Panc1 (cell line): ENCODE results near the gene TNIK. TPM values are rescaled to one million over a fixed set of nuclear protein-coding genes. Genes with fewer than 3 reads are reported as not detected.
"Not testable (repeated sequence)": the region's sequence is repeated elsewhere in the genome, so short reads cannot be mapped to it uniquely, and the experiment has no call there.

Source experiments
- ATAC-seq: fragments of 200-7000 bp; cut with Tn5 transposase; 2 replicates; pipeline ENCODE4 v1.9.1; 2020; ENCODE audit warnings: mild to moderate bottlenecking, moderate library complexity
- BruUV-seq: library from RNA; stranded (reverse); fragments of 400-500 nt; replicated peaks from 2 replicates; lab custom pipeline; 2021; lab: Mats Ljungman, UMichigan
- CTCF ChIA-PET: fragments of 300-600 bp; sonication (Branson Sonifier 250); formaldehyde crosslinking; loops from one replicate; lab custom pipeline; 2022; ENCODE audit warnings: antibody characterized with exemption; lab: Charles Lee
- POLR2A ChIA-PET: fragments of 300-600 bp; sonication (Branson Sonifier 250); formaldehyde crosslinking; loops from one replicate; lab custom pipeline; 2022; ENCODE audit warnings: antibody characterized with exemption; lab: Charles Lee
- DNase-seq: peaks from one replicate; pipeline ENCODE4 v3.0.0-alpha.2; 2010; ENCODE audit warnings: low read depth, low spot score
- H3K27ac ChIP-seq: 2 replicates; pipeline ENCODE4 v1.5.1; 2011; ENCODE audit warnings: mild to moderate bottlenecking, low read length, inconsistent platforms
- H3K27me3 ChIP-seq: fragments of 200-500 bp; sonication (Bioruptor generic); 2 replicates; pipeline ENCODE4 v1.6.0; 2014; ENCODE audit warnings: low read length, inconsistent platforms; ENCODE audit not compliant: control insufficient read depth, insufficient read depth
- H3K36me3 ChIP-seq: fragments of 200-500 bp; sonication (Bioruptor generic); 2 replicates; pipeline ENCODE4 v1.5.1; 2014; ENCODE audit warnings: inconsistent platforms, mild to moderate bottlenecking, low read length, moderate library complexity; ENCODE audit not compliant: control insufficient read depth, insufficient read depth
- H3K4me1 ChIP-seq: 2 replicates; pipeline ENCODE4 v1.5.1; 2011; ENCODE audit warnings: inconsistent platforms, mild to moderate bottlenecking, low read length, moderate library complexity; ENCODE audit not compliant: control insufficient read depth, insufficient read depth
- H3K4me3 ChIP-seq, 2 experiments: 2 replicates each; pipeline ENCODE4 v1.5.1; 2011 to 2012; ENCODE audit warnings: low read depth in 2 of 2, low read length in 2 of 2, mild to moderate bottlenecking in 2 of 2, inconsistent platforms in 1 of 2, moderate library complexity in 1 of 2
- H3K9me3 ChIP-seq: fragments of 200-500 bp; sonication (Bioruptor generic); 2 replicates; pipeline ENCODE4 v1.5.1; 2014; ENCODE audit warnings: low read depth, mild to moderate bottlenecking, inconsistent platforms, low read length, moderate library complexity; ENCODE audit not compliant: control insufficient read depth, insufficient read depth
- POLR2AphosphoS5 ChIP-seq: IDR thresholded peaks from 2 replicates; pipeline ENCODE4 v1.6.1; 2012; ENCODE audit warnings: mild to moderate bottlenecking, low read depth, low read length, moderate library complexity
- SIN3A ChIP-seq: IDR thresholded peaks from 2 replicates; pipeline ENCODE4 v1.6.1; 2012; ENCODE audit warnings: low read depth, mild to moderate bottlenecking, low read length, moderate library complexity, borderline replicate concordance; ENCODE audit not compliant: insufficient read depth
- TCF7L2 ChIP-seq: IDR thresholded peaks from 2 replicates; pipeline ENCODE4 v1.6.1; 2011; ENCODE audit warnings: mild to moderate bottlenecking, low read depth, low read length, inconsistent platforms
- in situ Hi-C: cut with HindIII; loops from 2 replicates; pipeline ENCODE4 v1.10.0; 2016; ENCODE audit warnings: low sequenced_read_pairs, low pct_unique_long_range_greater_than_20kb
- intact Hi-C: fragments of 100-400 bp; cut with micrococcal nuclease; formaldehyde crosslinking; loops from one replicate; pipeline ENCODE4 v1.10.0; 2022; ENCODE audit not compliant: unreplicated experiment
- total RNA-seq: library from RNA; stranded (reverse); gene quantifications from one replicate; pipeline ENCODE4 v1.2.1, GENCODE V29; 2021; ENCODE audit not compliant: unreplicated experiment
- TF ChIP-seq, protein P1 (sequence below), 2 experiments: IDR thresholded peaks; 2 replicates each; pipeline ENCODE4 v1.6.1; 2011 to 2012; ENCODE audit warnings: low read depth in 2 of 2, control low read depth in 1 of 2, low read length in 1 of 2, mild to moderate bottlenecking in 1 of 2, moderate library complexity in 1 of 2; ENCODE audit not compliant: insufficient read depth in 1 of 2
- TF ChIP-seq, protein P2 (sequence below): fragments of 450-650 bp; IDR thresholded peaks from 2 replicates; pipeline ENCODE4 v1.5.1; 2017; ENCODE audit warnings: mild to moderate bottlenecking

TNIK gene
- total RNA-seq, 1 experiment from 2014 or later: 1.9 TPM

DNA sequence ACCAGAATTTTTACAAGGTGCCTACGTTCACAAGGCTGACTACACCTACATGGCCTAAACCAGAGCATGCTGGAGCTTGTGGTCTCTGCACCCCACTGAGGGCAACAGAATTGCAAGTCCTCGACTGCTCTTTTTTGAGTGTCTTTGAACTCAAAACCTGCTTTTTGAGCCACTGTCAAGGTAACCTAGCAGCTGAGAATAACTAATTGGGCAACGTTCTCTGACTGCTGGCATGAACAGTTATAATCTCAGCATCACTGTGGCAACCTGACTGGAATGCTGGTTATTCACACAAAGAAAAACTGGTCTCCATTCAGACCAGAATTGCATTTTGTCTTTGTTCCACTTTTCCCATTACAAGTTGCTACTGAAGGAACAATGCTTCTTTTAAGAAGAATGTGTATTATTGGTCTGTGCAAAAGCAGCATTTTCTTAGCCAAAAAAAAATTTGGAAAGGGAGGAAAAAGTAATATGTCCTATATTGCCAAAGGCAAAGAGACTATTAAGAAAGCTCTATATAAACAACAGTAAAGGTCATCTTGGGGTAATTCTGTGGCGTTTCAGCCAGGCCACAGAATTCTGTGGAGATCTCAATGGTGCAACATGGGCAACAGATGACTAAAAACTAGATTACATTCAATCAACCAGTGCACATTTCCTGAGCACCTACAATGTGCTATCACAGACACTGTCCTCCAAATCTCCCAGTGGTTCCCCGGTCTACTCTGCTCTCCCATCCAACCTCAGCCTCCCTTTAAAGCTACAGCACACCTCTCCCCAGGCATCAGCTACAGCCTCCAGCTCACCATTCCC is 76.8 kb downstream of the TNIK start:
- Histone ChIP-seq H3K27me3 (no peaks in the 10 kb centered on the region), H3K4me1 (no peaks in the 10 kb centered on the region), H3K36me3 (no peaks in the 10 kb centered on the region), H3K9me3 (no peaks in the 10 kb centered on the region), H3K4me3 (no peak overlapping the region), H3K27ac (no peak overlapping the region)
- BruUV-seq: no TSS peak
- intact Hi-C loops: no loop called here
- in situ Hi-C loops: no loop called here
- POLR2A ChIA-PET: no interaction called here
- DNase-seq: no peak
- no peak for ATAC-seq
- TF ChIP-seq, protein P1, sequence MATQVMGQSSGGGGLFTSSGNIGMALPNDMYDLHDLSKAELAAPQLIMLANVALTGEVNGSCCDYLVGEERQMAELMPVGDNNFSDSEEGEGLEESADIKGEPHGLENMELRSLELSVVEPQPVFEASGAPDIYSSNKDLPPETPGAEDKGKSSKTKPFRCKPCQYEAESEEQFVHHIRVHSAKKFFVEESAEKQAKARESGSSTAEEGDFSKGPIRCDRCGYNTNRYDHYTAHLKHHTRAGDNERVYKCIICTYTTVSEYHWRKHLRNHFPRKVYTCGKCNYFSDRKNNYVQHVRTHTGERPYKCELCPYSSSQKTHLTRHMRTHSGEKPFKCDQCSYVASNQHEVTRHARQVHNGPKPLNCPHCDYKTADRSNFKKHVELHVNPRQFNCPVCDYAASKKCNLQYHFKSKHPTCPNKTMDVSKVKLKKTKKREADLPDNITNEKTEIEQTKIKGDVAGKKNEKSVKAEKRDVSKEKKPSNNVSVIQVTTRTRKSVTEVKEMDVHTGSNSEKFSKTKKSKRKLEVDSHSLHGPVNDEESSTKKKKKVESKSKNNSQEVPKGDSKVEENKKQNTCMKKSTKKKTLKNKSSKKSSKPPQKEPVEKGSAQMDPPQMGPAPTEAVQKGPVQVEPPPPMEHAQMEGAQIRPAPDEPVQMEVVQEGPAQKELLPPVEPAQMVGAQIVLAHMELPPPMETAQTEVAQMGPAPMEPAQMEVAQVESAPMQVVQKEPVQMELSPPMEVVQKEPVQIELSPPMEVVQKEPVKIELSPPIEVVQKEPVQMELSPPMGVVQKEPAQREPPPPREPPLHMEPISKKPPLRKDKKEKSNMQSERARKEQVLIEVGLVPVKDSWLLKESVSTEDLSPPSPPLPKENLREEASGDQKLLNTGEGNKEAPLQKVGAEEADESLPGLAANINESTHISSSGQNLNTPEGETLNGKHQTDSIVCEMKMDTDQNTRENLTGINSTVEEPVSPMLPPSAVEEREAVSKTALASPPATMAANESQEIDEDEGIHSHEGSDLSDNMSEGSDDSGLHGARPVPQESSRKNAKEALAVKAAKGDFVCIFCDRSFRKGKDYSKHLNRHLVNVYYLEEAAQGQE (IDR thresholded peaks at IDR 0.05; ENCODE audit: insufficient read depth in 1 of 2, low read depth in 2 of 2, low read length in 1 of 2): no peak
- TF ChIP-seq POLR2AphosphoS5 (no peak), TCF7L2 (no peak), SIN3A (no peak)
- TF ChIP-seq, protein P2, sequence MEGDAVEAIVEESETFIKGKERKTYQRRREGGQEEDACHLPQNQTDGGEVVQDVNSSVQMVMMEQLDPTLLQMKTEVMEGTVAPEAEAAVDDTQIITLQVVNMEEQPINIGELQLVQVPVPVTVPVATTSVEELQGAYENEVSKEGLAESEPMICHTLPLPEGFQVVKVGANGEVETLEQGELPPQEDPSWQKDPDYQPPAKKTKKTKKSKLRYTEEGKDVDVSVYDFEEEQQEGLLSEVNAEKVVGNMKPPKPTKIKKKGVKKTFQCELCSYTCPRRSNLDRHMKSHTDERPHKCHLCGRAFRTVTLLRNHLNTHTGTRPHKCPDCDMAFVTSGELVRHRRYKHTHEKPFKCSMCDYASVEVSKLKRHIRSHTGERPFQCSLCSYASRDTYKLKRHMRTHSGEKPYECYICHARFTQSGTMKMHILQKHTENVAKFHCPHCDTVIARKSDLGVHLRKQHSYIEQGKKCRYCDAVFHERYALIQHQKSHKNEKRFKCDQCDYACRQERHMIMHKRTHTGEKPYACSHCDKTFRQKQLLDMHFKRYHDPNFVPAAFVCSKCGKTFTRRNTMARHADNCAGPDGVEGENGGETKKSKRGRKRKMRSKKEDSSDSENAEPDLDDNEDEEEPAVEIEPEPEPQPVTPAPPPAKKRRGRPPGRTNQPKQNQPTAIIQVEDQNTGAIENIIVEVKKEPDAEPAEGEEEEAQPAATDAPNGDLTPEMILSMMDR: no peak
- CTCF ChIA-PET: no interaction called here

DNA sequence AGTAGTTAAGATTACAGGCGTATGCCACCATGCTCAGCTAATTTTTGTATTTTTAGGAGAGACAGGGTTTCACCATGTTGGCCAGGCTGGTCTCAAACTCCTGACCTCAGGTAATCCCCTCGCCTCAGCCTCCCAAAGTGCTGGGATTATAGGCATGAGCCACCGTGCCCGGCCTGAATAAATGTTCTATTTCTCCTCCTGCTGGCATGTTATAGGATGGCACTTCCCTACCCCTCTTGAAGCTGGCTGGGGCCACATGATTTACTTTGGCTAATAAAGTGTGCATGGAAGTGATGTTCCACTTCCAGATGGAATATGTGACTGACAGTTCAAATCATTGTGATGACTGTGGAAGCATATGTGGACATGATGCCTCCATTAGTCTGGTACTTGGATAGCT is 77.9 kb downstream of the TNIK start:
- H3K4me1 ChIP-seq, CTCF ChIA-PET, H3K27ac ChIP-seq, BruUV-seq, ATAC-seq, H3K9me3 ChIP-seq, in situ Hi-C loops, POLR2A ChIA-PET, H3K27me3 ChIP-seq, H3K4me3 ChIP-seq, H3K36me3 ChIP-seq, intact Hi-C loops, DNase-seq: not testable (repeated sequence)
- TF ChIP-seq, protein P2: 0 out of 2 replicates have a peak, but pooled peaks have one; percentile 7
